SW 1271 (cell line): ENCODE data around the gene CACNA1H.
"Not testable (repeated sequence)": the region's sequence is repeated elsewhere in the genome, so short reads cannot be mapped to it uniquely, and the experiment has no call there.

Source experiments
- DNase-seq, 2 experiments: peaks; one replicate each; lab custom pipeline; 2025; lab: John Stamatoyannopoulos, UW

The CACNA1H gene

GRCh38 chr16:1213796-1214372 is 61.0 kb downstream of the CACNA1H start:
- no peak for DNase-seq

GRCh38 chr16:1214719-1215118 is 61.8 kb downstream of the CACNA1H start:
- DNase-seq = no peak

GRCh38 chr16:1215574-1216295 is 62.8 kb downstream of the CACNA1H start:
- no peak for DNase-seq

- no peak for DNase-seq
These were observed 63.4 kb downstream of the CACNA1H start for GRCh38 chr16:1216296-1216619.

GRCh38 chr16:1216681-1217400 is 63.9 kb downstream of the CACNA1H start:
- no peak for DNase-seq

GRCh38 chr16:1217526-1217925 is 64.6 kb downstream of the CACNA1H start:
- DNase-seq = no peak

- DNase-seq = no peak
These were observed 65.4 kb downstream of the CACNA1H start for GRCh38 chr16:1218061-1218929.

DNA sequence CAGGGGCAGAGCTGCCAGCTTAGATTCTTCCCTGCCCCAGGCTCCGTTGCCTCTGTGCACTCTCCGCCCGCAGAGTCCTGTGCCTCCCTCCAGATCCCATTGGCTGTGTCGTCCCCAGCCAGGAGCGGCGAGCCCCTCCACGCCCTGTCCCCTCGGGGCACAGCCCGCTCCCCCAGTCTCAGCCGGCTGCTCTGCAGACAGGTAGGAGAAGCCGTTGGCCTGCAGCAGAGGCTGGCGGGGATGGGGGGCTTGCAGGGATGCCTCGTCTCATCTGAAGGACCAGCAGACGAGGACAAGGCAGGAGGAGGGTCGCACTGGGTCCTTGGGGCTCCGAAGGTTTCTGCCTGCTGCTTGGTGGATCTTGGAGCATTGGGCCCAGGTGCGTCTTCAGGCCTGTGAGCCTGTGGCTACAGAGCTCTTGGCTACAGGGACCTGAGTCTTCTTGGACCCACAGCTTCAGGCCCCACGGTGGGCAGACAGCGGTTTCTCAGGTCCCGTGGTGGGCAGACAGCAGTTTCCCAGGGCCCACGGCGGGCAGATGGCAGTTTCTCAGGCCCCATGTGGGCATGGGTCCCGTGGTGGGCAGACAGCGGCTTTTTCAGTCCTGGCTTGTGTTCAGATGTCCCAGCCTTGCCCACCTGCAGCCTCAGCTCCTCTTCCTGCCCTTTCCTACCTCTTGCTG is 66.2 kb downstream of the CACNA1H start:
- no peak for DNase-seq

DNA sequence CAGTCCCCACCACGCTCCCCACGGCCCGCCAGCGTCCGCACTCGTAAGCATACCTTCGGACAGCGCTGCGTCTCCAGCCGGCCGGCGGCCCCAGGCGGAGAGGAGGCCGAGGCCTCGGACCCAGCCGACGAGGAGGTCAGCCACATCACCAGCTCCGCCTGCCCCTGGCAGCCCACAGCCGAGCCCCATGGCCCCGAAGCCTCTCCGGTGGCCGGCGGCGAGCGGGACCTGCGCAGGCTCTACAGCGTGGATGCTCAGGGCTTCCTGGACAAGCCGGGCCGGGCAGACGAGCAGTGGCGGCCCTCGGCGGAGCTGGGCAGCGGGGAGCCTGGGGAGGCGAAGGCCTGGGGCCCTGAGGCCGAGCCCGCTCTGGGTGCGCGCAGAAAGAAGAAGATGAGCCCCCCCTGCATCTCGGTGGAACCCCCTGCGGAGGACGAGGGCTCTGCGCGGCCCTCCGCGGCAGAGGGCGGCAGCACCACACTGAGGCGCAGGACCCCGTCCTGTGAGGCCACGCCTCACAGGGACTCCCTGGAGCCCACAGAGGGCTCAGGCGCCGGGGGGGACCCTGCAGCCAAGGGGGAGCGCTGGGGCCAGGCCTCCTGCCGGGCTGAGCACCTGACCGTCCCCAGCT is 67.3 kb downstream of the CACNA1H start:
- no peak for DNase-seq

GRCh38 chr16:1220841-1221627 is 68.1 kb downstream of the CACNA1H start:
- DNase-seq = no peak

GRCh38 chr16:1221628-1222552 is 69.0 kb downstream of the CACNA1H start:
- no peak for DNase-seq

DNA sequence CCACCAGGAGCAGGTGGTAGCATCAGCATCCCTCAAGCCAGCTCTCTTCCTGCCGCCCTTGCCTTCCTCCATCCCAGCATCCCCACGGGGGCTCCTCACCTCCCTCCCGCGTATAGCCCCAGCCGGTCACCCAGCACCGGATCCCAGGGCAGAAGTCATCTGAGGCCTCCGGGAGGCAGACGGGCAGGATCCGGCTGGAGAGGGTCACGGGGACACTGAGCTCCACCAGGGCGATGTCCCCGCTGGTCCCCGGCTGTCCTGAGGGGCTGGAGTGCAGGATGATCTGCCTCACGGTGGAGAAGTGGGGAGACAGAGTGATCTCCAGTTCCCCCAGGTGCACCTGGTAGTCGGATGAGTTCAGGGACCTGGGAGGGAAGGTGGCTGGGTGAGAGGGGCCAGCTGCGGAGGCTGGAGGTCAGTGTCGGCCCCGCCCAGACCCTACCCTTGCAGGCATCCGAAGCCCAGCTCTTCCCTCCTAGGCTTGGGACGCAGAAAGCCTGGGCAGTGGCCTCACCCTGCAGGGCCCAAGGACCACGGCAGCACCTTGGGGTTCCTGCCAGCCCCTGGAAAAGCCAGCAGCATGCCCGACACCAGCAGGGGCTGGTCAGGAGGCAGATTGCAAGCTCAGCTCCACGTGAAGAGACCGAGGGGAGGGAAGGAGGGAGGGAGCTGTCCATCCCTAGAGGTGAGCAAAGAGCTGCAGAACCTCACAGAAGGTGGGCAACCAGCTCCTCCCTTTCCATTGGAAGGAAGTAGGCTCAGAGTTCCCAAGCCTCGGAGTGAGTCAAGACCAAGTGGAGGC is 69.8 kb downstream of the CACNA1H start:
- DNase-seq = no peak

GRCh38 chr16:1223355-1224214 is 70.7 kb downstream of the CACNA1H start:
- DNase-seq = no peak

- DNase-seq = no peak
These were observed 71.7 kb downstream of the CACNA1H start for GRCh38 chr16:1224558-1224957.

DNA sequence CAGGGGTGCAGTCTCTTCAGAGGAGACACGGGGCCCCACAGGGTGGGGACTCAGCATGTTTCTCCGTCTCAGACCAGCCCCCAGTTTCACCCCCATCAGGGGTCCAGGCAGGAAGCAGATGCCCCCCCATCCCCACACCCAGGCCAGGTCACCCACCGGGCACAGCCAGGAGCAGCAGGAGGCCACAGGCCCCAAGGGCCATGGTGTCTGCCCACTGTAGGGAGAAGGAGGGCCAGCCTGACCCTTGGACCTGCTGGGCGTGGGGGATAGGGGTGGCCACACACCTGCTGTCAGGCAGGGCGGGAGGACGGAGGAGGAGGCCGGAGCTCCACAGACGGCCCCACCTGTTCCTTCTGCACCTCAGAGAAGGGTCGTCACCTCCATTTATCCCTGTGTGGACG is 72.1 kb downstream of the CACNA1H start, which contains the start of gene TPSG1:
TSS of gene TPSG1 (minus strand) at position 218 of the 401 bp plus-strand sequence. CDS start at position 202, 16 bp downstream.
- DNase-seq = no peak

- DNase-seq = not testable (repeated sequence)
These were observed 72.9 kb downstream of the CACNA1H start for GRCh38 chr16:1225728-1226311.

GRCh38 chr16:1226692-1227091 is 73.8 kb downstream of the CACNA1H start:
- DNase-seq = not testable (repeated sequence)
